Skin epidermis (tissue), 12 donors: ENCODE data around the gene UBE2E2.

ENCODE experiments used
- H3K27ac ChIP-seq, 21 experiments: fragments of 200-600 bp; sonication (generic) in 11 of 21; one replicate each; pipeline ENCODE4 v1.5.0; 2020; ENCODE audit warnings: mild to moderate bottlenecking in 3 of 21, inconsistent platforms in 2 of 21, moderate library complexity in 2 of 21
- H3K4me3 ChIP-seq, 7 experiments: fragments of 200-600 bp; sonication (generic) in 2 of 7; one replicate each; pipeline ENCODE4 v1.5.0; 2020; ENCODE audit warnings: inconsistent platforms in 2 of 7, mild to moderate bottlenecking in 2 of 7, moderate library complexity in 1 of 7

The UBE2E2 gene

DNA sequence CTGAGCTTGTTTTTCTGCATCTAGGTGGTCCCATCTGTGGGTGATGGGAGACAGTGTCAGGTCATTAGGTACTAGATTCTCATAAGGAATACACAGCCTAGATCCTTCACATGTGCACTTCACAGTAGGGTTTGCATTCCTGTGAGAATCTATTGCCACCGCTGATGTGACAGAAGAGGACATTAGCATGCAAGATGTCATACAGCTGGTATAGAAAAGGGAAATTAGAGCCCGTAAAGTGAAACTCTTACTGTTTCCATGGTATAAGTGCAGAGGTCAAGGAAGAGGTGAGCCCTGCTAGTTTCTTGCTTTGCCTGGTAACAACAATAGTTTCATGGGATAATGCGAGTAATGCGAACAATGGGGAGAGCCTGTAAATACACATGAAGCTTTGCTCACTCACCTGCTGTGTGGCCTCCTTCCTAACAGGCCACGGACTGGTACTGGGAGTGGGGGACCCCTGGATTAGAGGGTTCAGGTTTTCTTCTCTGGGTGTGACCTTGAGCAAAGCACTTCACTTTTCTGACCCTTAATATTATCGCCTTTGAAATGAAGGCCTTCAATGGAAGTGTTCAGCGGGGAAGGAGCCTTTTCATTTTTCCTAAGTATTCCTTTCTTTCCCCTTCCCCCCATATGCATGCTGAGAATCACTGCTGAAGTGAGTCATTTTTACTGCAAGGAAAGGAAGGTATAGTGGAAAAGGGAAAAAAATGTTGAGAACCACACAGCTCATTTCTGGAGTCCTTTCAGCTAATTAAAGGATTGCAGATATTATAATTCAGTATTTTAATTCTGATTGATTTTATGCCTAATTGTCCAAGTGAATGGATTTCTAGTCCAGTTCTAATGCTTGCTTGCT is 286.4 kb downstream of the UBE2E2 start:
- H3K27ac ChIP-seq: no peak overlapping the region
- no peak overlapping the region for H3K4me3 ChIP-seq

DNA sequence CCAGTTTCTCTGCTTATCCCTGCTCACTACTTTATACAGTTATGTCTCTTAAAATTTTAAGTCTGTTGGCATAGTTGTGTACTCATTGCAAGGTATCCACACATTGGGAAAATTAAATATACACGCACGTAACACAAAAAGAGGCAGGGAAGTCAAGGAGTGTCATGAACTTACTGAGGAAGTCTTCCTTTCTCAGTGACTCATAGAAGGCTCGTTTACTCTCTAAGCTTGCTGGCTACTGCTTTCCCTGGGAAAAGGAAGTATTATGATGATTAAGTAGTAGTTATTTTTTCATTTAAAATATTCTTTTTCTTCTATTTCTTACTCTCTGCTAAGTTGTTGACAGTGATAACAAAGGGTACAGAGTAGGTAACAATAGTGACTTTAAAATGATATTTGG is 287.3 kb downstream of the UBE2E2 start:
- Histone ChIP-seq H3K27ac (no peak overlapping the region), H3K4me3 (no peak overlapping the region)

DNA sequence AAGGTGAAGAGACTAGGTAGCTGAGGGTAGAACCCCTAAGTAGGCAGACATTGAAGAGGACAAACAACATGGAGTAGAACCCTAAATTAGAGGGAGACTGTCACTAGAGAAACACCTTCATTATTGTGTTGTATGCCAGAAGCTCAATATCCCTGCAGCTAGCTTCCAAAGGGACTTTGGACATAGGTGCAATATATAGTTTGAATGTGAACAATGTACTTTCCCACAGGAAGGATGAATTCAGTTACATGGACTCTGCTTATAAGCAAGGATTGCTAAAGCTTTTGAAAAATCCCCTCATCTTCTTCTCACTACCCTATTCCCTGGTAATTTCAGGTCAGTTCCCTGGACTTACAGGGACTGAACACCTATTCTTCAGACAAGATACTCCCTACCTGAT is 288.9 kb downstream of the UBE2E2 start:
- no peak overlapping the region for H3K27ac ChIP-seq
- no peak overlapping the region for H3K4me3 ChIP-seq

DNA sequence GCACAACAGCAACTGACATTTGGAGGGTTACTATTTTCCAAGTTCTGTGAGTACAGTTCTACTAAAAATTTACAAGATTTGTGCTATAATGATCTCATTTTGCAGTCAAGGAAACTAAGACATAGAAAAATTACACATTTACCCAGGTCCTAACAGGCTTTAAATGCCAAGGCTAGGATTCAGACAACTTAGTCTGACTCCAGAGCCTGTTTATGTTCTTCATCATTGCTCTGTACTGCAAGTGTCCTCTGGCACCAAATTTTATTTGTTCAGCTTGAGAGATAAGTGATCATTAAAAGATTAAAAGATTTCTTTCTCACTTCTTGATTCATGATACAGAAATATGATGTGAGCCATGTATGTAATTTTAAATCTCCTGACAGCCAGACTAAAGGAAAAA is 290.8 kb downstream of the UBE2E2 start:
- Histone ChIP-seq H3K27ac (no peak overlapping the region), H3K4me3 (no peak overlapping the region)

GRCh38 chr3:23494967-23495366 is 291.8 kb downstream of the UBE2E2 start:
- Histone ChIP-seq H3K27ac (no peak overlapping the region), H3K4me3 (no peak overlapping the region)

DNA sequence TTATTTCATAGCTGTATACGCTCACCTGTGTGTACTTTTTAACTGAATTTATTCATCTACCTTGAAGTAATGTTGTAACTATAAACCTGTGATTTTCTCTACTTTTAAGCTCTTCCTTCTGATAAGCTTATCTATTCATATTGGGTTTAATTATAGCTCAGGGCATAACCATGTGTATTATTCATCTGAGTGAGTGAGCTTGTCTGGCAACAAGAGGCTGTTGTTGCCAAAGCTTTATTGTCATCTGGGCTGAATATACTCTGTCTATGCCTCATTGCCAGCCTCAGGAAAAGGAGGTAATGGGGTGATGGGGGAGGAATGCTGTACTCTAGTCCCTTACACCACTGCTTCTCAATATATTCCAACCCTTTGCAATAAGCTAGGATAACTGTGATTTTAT is 292.4 kb downstream of the UBE2E2 start:
- Histone ChIP-seq H3K4me3 (no peak overlapping the region), H3K27ac (no peak overlapping the region)

- Histone ChIP-seq H3K4me3 (no peak overlapping the region), H3K27ac (no peak overlapping the region)
Measured at GRCh38 chr3:23496165-23496564, 293.0 kb downstream of the UBE2E2 start.

- no peak overlapping the region for H3K27ac ChIP-seq
- no peak overlapping the region for H3K4me3 ChIP-seq
Measured at GRCh38 chr3:23497156-23497555, 294.0 kb downstream of the UBE2E2 start.

DNA sequence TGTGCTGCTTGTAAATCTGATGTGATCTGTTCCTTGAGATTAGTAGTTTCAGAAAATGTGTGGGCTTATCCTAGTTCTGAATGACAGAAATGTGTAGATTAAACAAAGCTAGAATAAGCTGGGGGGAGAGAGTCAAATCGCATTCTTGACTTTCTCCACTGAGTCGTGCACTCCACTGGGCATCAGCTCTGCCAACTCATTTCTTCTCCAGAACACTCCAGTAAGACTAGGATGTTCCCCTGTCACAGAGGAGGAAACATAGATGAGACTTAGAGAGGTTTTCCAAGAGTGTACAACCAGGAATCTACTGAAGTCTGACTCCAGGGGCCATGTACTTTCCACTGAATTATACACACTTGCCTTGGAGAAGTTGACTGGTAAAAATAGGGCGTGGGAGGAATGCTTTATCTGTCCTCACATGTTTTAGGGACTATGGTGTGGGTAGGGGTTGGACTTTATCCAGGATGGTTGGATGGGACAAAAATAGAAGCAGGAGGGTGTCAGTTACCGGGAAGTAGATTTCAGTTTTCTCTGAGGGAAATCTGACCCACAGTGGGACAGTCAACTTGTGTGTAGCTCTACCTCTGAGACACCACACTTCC is 298.2 kb downstream of the UBE2E2 start:
- Histone ChIP-seq H3K4me3 (no peak overlapping the region), H3K27ac (no peak overlapping the region)

GRCh38 chr3:23508464-23508863 is 305.3 kb downstream of the UBE2E2 start:
- Histone ChIP-seq H3K4me3 (no peak overlapping the region), H3K27ac (no peak overlapping the region)

DNA sequence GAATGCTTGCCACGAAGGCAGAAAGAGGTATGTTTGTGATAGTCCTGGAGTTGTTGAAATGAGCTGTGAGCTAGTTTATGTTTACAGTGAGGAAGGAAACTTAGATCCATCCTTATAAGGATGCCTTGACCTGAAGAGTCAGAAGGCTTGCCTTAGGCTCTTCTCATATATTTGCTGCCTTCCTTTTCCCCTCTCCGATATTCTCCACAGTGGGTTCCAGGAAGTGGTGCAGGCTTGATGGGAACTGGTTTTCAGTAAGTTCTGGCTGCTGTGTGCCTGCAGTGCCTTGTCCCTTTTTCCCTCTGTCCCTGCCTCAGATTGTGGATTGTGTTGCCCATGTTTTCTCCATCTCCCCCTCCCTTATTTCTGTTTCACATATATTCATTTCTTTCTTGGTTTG is 315.3 kb downstream of the UBE2E2 start:
- H3K4me3 ChIP-seq: no peak overlapping the region
- no peak overlapping the region for H3K27ac ChIP-seq

DNA sequence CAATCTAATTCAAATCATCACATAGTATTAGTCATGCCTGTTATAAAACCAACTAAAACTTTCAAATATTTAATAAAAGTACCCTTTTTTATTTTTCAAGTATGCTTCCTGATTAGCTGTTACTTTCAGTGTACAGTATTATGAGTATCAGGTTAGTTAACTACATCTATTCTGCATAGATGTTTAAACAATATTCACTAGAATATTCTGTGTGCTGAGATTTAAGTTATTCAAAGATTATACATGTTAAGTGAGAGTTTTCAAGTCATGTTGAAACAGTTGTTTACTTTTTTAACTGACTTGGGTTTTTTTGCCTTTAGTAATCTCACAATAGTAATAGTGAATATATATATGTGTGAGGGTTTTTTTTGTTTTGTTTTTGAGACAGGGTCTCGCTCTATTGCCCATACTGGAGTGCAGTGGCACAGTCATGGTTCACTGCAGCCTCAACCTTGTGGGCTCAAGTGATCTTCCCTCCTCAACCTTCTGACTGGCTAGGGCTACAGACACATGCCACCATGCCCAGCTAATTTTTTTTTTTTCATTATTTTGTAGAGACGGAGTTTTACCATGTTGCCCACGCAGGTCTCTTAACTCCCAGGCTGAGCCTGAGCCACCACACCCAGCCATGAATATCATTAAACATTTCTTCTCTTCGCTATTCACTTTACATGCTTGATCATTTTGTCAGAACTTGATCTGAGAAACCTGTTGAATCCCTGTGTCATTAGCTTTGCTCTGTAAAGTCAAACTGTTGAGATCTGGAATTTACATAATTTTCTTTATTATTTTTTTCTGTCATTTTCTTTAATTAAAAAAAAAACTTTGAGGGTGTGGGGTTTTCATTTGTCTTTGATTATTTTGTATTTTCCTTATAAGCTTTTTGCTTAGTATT is 316.4 kb downstream of the UBE2E2 start:
- H3K4me3 ChIP-seq: no peak overlapping the region
- H3K27ac ChIP-seq: no peak overlapping the region

DNA sequence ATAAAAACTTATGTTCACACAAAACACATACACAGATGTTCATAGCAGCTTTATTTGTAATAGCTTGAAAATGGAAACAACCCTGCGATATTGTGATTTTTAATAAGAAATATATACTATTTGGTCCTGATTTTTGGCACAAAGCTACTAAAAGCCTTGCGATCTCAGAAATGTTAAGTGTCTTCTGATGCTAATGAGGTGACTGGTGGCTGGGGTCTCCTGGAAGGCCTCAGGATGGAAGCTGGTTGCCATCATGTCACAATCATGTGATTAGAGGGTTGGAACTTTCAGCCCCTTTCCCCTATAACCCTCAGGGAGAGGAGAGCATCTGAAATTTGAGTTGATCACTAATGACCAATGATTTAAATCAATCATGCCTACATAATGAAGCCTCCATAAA is 324.2 kb downstream of the UBE2E2 start:
- H3K27ac ChIP-seq: no peak overlapping the region
- H3K4me3 ChIP-seq: no peak overlapping the region

GRCh38 chr3:23533596-23533995 is 330.5 kb downstream of the UBE2E2 start:
- H3K27ac ChIP-seq: no peak overlapping the region
- no peak overlapping the region for H3K4me3 ChIP-seq

GRCh38 chr3:23533996-23534395 is 330.9 kb downstream of the UBE2E2 start:
- H3K4me3 ChIP-seq: no peak overlapping the region
- no peak overlapping the region for H3K27ac ChIP-seq

DNA sequence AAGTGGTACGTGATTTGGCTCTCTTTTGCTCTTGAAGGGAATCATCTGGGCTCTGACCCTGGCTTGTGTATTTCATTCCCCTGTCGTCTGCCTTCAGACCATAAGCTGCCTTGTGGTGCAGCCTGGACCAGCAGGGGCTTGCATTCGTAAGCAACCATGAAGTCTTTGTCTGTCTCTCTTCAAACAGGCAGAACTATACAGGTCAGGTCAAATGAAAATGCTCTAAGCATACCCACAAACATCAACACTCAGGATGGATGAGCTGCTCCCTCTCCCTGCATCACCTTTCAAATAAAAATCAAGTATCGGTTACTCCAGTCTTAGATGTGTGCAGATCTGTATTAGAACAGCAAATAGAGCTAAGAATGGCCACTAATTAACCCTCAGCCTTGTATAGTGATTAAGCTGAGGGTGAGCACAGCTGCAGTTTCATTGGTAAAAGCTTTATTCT is 334.0 kb downstream of the UBE2E2 start:
- Histone ChIP-seq H3K27ac (no peak overlapping the region), H3K4me3 (no peak overlapping the region)

- Histone ChIP-seq H3K4me3 (no peak overlapping the region), H3K27ac (no peak overlapping the region)
Measured at GRCh38 chr3:23539185-23539584, 336.1 kb downstream of the UBE2E2 start.

- no peak overlapping the region for H3K4me3 ChIP-seq
Measured at GRCh38 chr3:23540600-23540999, 337.5 kb downstream of the UBE2E2 start.

GRCh38 chr3:23542079-23542478 is 339.0 kb downstream of the UBE2E2 start:
- no peak overlapping the region for H3K4me3 ChIP-seq
- H3K27ac ChIP-seq: no peak overlapping the region

More at GRCh38 chr3:23540600-23540999, 337.5 kb downstream of the UBE2E2 start:
- H3K27ac ChIP-seq: no peak overlapping the region

- Histone ChIP-seq H3K4me3 (no peak overlapping the region), H3K27ac (no peak overlapping the region)
Measured at GRCh38 chr3:23546181-23546580, 343.1 kb downstream of the UBE2E2 start.
